Activated CD4-positive, alpha-beta T cell treated with anti-CD3 and anti-CD28 coated beads, Interleukin-2, Interleukin-6, amounts not matched to agents 100 ng/mL and 50 ng/mL, durations not matched to agents 16 hours and 8 hours (primary cell): ENCODE data around the gene ARHGAP25.
A peak's percentile ranks its signal among the peaks of the same experiment; 100 is the strongest.

ENCODE experiments used
- DNase-seq: peaks from one replicate; pipeline ENCODE4 v3.0.0-alpha.2; 2020

Gene ARHGAP25

DNA sequence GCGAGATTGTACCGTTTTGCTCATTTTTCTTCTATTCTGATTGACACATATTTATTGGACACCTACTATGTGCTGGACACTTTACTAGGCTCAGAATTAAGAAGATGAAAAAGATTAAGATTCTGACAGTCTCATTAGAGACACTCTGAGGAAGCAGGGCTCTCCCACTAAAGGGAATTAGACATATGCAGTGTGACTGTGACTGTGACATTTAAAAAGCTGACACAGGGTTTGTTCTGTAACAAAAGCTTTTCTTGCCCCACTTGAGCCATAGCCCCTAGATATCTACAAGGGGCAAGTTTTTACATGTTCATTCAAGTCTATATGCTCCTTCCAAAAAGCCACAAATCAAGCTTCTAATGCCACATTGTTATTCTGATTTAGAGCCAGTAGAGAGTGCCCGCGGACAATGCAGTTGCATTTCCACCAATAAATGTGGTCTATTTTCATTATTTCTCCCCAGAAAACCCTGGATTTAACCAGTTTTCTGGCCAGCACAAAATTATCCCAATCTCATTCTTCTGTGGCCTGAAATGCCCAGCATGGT is 9.8 kb downstream of the ARHGAP25 start:
- DNase-seq: no peak

DNA sequence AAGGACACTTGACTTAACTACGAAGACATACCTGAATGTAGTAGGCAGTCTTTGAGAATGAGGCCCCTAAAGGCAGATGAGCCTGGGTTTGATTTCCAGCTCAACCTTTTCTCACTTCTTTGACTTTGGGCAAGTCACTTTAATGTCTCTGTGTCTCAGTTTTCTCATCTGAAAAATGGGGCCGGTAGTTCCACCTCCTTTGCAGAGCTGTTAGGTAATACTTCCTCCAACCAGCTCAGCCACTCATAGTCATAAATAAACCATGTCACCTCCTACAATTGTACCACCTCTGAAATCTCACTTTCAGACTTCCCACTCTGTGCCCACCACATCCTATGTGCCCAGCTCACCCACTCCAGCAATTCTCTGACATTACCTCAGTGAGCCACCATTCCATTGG is 10.4 kb downstream of the ARHGAP25 start:
- peak; percentile 86 for DNase-seq

DNA sequence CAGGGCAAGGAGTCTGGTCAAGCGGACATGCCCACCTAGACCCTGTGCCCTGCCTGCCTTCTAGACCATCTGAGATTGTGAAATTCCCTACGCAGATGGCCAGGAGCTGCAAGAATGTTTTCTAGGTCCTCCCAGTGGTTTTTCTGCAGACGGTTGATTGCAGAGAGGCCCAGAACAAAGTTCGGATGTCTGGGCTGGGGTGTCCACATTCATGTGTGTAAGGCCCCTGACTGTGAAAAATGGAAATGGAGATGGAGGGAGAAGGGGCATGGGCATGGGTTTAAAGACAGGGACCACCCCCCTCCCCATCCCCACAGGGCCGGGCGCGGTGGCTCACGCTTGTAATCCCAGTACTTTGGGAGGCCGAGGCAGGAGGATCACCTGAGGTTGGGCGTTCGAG is 11.8 kb downstream of the ARHGAP25 start:
- DNase-seq: no peak

DNA sequence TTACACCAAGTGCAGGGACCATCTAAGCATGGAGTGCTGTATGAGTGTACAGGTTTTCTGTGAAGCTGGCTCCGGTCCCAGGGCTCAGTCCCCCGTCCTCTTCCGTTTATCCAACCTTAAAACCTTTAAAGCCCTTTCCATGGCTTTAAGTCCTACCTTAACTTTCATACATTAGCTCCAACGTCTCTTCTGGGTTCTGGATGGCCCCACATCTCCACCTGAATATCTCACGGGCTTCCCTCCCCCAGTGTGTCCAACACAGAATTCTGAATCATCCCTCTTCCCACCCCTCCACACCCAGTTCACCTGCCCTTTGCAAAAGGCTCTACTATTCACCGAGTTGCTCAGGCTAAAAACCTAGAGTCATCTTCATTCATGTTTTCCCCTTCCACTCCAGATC is 12.8 kb downstream of the ARHGAP25 start:
- no peak for DNase-seq

DNA sequence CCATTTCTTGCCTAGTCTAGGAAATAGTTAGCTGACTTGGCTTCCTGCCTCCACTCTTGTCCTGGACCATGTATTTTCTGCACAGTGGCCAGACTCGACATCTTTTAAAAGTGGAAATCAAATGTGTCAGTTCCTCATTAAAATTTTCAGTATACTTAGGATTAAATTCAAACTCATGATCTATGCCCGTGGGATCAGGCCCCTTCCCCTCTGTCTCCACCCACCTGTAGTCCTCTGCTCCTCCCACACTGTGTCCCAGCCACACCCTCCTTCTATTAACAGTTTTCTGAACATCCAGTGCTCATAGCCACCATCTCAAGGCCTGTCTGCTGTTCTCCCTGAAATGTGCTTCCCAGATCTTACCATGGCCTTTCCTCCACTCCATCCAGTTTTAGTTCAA is 13.3 kb downstream of the ARHGAP25 start:
- DNase-seq: no peak

DNA sequence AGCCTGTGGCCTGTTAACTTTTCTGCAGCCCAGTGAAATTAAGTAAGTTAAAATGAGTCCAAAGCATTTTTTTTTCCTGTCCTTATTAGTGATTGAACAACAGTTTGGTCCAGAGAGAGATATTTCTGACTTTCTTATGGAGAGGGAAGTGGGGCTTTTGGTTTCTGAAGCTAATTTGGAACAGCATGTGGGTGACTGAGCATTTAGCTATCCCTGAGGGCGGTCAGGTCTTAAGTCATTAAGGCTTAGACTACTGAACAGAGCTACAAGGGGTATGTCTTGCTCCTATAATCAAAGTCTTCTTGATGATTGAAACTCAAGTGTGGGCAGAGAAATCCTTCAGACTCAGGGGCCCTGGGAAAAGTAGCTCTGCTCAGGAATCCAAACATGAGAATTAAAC is 14.0 kb downstream of the ARHGAP25 start:
- no peak for DNase-seq

DNA sequence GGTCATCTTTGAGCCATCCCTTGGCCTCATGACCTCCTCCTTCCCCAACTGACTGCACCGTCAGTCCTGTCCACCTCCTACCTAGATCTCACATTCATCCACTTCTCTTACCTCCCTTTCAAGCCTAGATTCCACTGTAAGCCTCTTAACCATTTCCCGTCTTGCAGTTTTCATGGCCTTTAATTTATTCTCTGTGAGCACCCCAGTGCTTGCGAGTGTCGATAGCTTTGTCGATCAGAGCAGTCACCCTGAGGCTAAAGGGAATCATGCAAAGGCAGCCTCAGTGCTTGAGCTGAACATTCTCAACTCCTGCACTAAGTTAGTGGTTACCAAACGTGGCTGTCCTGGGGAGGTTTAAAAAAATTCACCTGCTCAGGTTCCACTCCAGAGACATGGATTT is 14.7 kb downstream of the ARHGAP25 start:
- DNase-seq: no peak

DNA sequence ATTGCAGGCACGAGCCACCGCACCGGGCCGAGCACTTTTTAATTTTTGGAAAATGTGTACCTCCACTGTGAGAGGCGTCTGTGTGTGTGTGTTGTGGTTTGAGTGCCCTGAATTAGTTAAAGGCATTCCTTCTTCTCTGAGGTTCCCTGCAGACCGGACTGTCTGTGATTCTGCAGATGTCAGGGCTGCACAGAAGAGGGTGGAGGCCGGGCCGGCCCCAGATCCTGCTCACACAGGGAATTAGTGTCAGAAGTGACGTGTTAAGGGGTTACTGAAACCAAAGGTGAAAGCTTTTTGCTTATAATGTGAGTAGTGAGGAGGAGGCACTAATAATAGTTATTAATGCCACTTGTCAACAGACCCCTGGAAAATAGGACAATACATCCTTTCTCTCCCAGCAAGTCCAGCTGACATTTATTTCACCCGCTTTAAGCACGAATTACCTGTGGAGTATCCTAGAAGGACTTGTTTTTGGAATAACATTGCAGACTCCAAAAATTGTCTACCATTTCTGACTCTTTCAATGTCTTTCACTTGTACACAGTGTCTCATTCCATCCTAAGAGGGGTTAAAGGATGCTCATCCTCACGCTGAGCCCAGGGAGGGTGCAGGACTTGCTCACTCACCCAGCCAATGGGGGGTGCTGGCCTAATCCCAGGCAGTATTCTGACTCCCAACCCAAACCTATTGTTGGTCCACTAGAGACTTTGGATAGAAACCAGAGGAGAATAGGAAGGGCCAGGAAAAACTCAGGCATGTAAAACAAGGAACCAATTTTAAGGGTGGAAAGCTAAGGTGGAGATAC is 16.2 kb downstream of the ARHGAP25 start:
- no peak for DNase-seq

DNA sequence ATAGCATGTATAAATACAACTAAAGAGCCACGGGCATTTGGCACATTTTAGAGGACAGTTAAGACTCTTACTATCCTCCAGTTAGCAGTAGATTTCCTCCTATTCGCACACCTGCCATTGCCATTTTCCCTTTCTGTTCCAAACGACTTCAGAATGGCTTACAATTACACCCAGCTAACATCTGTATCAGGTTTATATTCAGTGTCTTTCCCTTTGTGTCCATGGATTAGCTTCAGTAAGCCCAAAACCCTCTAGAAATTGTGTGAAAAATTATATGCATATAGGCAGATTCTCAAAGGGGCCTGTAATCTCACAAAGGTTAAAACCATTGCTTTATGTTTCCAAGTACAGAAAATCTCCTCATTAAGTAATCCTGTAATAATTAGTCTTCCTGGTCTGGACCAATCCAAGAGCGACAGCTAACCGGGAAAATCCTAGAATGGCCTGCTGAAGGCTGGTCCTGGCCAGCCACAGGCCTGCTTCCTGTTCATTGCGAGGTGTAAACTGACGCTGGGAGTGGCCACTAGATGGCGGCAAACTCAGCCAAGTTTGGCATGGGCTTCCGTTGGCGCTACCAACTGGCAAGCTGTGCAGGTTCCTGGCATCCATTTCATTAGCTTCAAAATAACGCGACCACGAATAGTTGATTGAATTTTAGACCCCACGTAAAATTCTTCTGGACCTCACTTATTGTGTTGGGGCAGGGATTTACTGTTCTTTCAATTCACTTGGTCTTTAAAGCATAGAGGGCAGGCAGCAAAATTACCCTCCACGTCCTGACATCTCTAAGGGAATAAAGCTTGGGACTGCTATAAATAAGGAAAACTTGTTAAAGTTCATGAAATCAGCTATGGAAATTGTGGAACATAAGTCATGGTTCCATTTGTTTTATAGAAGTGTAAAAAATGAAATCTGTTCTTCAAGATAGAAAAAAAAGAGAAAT is 17.1 kb downstream of the ARHGAP25 start:
- DNase-seq: peak; percentile 95

DNA sequence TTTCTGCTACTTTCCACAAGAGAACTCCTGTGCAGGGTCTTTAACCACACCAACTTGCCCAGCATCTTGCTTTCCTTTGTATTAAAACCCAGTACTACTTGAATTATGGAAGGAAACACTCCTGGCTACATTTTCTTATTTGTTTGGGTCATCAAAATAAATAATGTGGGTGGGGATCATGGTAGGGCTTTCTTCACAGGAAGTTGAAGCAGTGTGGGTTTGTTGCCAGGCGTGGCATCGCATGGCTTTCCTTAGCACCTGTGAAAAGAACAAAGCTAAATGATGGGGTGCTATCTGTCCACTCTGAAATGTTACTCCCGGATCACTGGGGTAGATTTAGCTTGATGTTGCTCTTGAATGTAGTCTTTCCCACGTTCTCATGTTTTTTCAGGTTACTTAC is 18.7 kb downstream of the ARHGAP25 start:
- DNase-seq: no peak

DNA sequence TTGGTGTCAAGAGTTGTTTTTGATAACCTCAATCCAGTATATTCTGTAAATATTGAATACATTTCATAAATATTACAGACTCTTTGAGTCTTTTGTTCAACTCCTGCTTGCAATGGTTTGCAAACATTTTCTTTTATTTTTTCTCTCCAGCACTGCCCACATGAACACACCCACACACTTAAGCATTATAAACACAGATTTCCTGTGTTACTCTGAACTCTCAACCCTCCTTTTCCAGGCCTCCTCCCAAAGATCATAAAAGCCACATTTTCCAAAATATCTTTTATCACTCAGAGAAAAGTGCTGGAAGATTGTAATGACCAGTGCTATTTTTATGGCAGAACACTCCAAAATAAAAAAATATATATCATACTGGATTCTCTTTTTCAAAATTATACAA is 20.5 kb downstream of the ARHGAP25 start:
- DNase-seq: no peak

DNA sequence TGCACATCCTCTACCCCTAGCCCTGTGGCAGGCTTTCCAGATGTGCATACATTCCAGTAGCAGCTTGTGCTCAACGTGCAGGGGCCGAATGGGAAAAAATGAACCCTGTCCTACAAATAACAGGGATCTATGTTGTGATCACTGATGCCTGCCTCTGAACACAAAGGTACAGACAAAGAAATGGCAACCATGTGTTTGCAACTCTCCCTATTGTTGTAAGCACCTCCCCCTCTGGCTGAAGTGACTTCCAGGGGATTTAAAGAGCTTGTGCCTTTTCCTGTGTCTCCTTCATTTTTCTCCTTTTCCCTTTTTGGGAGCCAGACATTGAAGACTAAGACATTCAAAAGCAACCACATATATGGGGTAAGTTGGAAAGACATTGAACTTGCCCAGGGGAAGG is 21.6 kb downstream of the ARHGAP25 start:
- no peak for DNase-seq

DNA sequence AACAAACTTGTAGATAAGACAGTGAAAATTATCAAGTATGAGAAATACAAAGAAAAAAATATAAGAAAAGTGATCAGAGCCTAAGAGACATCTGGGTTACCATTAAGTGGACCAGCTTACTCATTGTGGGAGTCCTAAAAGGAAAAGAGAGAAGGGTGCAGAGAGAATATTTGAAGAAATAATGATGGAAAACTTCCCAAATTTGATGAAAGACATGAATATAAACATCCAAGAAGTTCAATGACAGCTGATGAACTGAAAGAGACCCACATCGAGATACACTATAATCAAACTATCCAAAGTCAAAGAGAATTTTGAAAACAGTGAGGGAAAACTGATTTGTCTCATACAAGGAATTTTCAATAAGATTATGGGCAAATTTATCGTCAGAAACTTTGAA is 22.5 kb downstream of the ARHGAP25 start:
- no peak for DNase-seq

DNA sequence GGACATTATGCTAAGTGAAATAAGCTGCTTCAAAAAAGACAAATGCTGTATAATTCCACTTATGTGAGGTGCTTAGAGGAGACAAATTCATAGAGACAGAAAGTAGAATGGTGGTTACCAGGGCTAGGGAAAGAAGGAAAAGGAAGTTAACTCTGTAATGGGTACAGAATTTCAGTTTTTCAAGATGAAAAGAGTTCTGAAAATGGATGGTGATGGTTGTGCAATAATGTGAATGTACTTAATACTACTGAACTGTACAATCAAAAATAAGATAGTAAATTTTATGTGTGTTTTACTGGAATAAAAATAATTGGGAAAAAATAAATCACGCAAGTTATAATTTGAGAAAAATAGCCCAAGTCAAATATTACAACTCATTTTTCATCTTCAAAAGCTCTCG is 27.5 kb downstream of the ARHGAP25 start:
- no peak for DNase-seq

DNA sequence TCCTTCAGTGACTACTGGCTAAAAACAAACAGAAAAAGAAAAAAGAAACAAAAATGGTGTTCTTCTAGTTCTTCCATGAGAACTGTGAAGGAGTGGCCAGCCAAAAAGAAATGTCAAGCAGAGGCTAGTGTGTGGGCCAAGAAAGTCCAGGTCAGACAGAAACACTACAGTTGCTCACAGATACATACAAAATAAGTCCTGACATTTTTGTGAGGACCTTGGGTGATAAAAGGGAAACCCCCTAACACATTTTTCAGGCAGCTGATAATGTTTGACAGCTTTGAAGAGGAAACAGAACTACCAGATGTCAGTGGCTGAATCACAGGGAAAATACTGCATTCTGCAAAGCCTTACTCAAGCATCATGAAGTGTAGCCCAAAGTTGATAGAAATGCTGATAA is 28.1 kb downstream of the ARHGAP25 start:
- DNase-seq: peak; percentile 73

DNA sequence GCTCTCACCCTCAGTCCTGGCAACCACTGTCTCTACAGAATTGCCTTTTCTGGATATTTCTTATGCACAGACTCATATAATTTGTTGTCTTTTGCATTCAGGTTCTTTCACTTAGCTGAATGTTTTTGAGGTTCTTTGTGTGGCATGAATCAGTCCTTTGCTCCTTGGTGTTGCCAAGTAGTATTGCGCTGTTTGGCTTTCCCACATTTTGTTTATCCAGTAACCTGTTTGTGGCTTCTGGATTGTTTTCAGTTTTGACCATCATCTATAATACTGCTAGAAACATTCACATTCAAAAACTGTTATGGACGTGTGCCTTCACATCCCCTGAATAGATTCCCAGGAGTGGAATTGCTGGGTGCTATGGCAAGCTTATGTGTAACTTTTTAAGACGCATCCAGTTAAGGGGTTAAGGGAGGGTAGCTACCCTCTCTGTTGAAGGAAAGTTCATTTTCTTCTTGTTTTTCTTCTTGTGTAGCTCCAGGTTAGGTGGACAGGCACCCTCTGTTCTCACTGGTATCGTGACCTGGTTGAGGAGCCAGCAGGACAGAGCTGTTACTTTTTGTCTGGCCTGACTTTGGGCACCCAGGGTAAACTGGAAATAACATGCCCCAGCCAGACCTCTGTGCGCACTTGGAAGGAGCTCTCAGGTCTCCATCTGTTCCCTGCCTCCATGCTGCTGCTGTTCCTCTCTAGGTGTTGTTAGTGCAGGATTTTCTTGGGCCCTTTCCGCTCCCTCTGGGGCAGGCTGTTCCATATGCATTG is 29.6 kb downstream of the ARHGAP25 start:
- no peak for DNase-seq

DNA sequence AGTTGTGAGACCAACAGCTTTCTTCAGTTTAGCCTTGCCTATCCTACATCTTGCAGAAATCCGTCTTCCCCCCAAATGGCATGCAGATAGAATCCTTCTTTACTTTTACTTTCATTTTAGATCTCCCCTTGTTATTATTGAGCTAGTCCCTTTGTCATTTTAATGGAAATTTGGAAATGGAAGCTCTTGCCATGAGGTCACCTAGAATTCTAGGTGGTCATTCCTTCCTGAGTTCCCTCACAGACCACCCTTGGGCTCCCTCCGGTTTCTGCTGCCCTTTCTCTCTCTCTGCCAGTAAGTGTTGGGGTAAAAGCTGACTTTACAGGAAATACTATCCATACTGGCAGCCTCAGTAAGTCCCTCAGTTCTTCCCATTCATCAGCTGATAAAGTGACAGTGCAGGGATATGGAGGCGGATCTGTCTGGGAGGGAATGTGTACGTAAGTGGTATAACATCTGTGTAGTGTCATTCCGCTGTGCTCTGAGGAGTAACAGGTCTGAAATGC is 30.2 kb downstream of the ARHGAP25 start:
- no peak for DNase-seq

DNA sequence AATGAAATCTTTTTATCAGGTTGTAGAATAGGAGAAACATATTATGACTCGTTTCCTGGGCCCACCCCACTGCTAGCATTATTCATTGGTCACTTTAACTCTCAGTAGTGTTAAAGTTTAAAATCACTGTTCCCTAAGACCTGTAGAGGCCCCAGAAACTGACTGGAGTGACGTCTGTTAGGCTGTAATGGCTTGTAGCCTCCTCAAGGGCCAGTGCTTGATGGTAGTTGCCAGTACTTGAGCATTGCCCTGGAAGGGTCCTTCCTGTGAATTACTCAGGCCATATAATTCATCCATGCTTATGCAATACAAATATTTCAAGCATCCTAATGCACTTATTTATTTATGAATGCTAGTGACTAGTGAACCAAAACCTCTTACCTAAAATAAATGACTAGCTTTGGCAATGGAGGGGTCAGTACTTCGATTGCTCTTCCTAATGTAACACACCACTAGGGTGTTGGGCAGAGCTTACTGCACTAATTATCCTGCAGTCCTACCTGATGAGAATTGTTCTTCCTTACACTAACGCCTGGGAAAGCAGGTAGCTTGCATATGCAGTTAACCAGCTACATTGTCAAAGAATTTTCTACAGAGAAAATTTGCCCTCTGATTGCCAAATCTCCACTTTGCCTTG is 31.2 kb downstream of the ARHGAP25 start:
- DNase-seq: peak; percentile 51

DNA sequence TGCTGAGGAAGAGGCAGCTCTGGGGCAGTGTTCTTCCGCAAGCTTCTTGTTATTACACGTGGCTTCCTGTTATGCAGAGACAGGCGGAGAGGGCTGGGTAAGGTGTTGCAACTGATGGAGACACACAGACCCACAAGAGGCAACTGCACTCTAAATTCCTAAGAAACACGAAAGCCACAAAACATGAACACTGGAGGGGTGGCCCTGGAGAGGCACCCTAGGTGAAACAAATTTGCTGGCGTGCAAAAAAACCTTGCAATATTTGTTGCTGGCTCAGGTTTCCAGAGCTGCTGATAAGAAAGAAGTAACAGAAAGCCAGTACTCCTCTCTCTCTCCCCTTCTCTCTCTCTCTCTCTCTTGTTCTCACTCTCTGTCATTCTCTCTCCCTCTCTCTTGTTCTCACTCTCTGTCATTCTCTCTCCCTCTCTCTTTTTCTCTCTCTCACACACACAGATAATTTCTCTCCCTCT is 31.8 kb downstream of the ARHGAP25 start:
- DNase-seq: peak; percentile 93

DNA sequence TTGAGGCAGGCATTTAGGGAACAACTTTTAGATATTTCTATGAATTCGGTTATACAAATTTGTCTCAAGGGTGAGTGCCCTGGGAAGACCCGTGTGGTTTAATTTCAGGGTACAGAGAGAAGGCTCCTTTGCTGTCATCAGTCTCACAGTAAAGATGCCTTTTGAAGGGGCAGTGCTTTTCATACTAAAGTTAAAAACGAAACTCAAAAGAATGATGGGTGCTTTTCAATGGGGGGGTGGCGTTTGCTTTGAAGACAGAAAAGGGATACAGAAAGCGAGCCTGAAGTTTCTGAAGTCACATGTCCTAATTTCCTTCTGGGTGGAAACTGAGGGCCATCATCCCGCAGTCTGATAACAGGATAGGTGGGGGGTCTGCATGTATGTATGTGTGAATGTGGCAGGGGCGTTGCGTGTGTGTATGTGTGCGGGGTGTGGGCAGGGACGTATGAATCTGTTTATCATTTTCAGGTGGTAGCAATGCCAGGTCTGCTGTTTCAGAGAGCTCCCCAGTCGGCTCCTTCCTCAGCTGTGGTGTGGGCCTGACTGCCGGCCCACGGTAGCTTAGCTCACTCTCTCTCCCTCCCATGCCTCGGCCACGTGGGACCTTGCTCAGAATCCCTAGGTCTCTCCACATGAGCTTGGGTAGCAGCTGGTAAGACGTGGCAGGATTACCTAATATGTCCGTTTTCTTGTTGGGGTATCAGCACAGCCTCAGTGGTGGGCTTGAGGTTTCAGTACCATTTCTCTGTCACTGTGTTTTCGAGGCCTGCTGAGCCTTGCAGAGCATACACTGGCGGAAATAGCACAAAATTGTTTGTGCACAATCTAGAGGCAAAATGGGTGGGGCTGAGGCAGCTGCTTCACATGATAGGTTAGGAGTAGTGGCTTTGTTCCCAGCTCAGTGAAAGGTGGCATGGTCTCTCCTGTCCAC is 32.7 kb downstream of the ARHGAP25 start:
- peak; percentile 81 for DNase-seq

DNA sequence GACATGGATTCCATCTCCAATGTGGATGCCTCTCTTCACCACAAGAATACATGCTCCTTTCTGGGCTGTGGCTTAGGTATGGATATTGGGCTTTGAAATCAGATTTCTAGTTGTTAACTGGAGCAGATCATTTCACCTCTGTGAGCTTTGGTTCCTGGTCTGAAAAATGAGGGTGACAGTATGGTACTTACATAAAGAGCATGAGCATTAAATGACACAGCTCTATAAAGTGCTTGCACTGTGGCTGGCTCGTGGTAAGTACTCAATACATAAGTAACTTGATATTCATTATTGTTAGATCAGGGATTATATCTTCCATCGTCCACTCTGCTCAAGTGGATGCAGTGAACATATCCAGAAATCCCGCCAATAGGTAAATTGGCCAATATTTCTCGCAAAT is 33.4 kb downstream of the ARHGAP25 start:
- DNase-seq: no peak
